GM12878 (cell line): ENCODE measurements around the gene CUTA. TPM values are rescaled to one million over a fixed set of nuclear protein-coding genes. Genes with fewer than 3 reads are reported as not detected.

ENCODE experiments used
- ATF7 ChIP-seq: fragments of 450-650 bp; IDR thresholded peaks from 2 replicates; pipeline ENCODE4 v1.6.1; 2016; ENCODE audit warnings: low read depth, mild to moderate bottlenecking
- HSF1 ChIP-seq: fragments of 150-350 bp; IDR thresholded peaks from 2 replicates; pipeline ENCODE4 v1.6.1; 2014; ENCODE audit warnings: mild to moderate bottlenecking, low read depth, low read length
- IRF3 ChIP-seq: fragments of 450-650 bp; IDR thresholded peaks from 2 replicates; pipeline ENCODE4 v1.6.1; 2014; ENCODE audit warnings: mild to moderate bottlenecking
- IRF5 ChIP-seq: fragments of 450-650 bp; IDR thresholded peaks from 2 replicates; pipeline ENCODE4 v1.6.1; 2017; ENCODE audit warnings: borderline replicate concordance
- JUND ChIP-seq: IDR thresholded peaks from 2 replicates; pipeline ENCODE4 v1.6.1; 2012; ENCODE audit warnings: low read depth, mild to moderate bottlenecking, low read length, improper control_type of control experiment, moderate library complexity
- MTA3 ChIP-seq: IDR thresholded peaks from 2 replicates; pipeline ENCODE4 v1.6.1; 2012; ENCODE audit warnings: low read length, inconsistent platforms, borderline replicate concordance
- MYB ChIP-seq: fragments of 150-350 bp; IDR thresholded peaks from 2 replicates; pipeline ENCODE4 v1.6.1; 2014; ENCODE audit warnings: mild to moderate bottlenecking, low read depth, low read length, borderline replicate concordance
- RCOR1 ChIP-seq: conservative IDR thresholded peaks from 2 replicates; pipeline ENCODE4 v1.6.1; 2012; ENCODE audit warnings: low read depth, low read length, improper control_type of control experiment
- RELA ChIP-seq: fragments of 450-650 bp; IDR thresholded peaks from 2 replicates; pipeline ENCODE4 v1.8.0; 2014; ENCODE audit warnings: borderline replicate concordance; ENCODE audit not compliant: partially characterized antibody
- STAT3 ChIP-seq: IDR thresholded peaks from 2 replicates; pipeline ENCODE4 v1.6.1; 2011; ENCODE audit warnings: low read depth, low read length, improper control_type of control experiment
- TBL1XR1 ChIP-seq: IDR thresholded peaks from 2 replicates; pipeline ENCODE4 v1.6.1; 2012; ENCODE audit warnings: low read depth, low read length, improper control_type of control experiment
- ZBTB4 ChIP-seq: fragments of 450-650 bp; formaldehyde crosslinking; IDR thresholded peaks from 2 replicates; pipeline ENCODE4 v1.4.0; 2022; ENCODE audit warnings: mild to moderate bottlenecking, moderate library complexity
- ZNF687 ChIP-seq: fragments of 450-650 bp; IDR thresholded peaks from 2 replicates; pipeline ENCODE4 v1.6.1; 2017; ENCODE audit warnings: mild to moderate bottlenecking, moderate library complexity
- polyA plus RNA-seq, 11 experiments: library from polyadenylated mRNA; depleted of rRNA in 4 of 11; unstranded in 6 of 11; stranded (reverse) in 5 of 11; fragments of >200 nt; fragmentation: Nextera tagmentation in 4 of 11; fragmentation: Illumina TruSeq in 1 of 11; extraction: Ambion mirVana in 4 of 11; extraction: Trizol in 1 of 11; gene quantifications; 1 replicate in 1 of 11; 2 replicates in 10 of 11; pipeline versions ENCODE4 v1.2.1 to v1.2.3, GENCODE V29; 2011 to 2016; ENCODE audit warnings: inconsistent platforms in 2 of 11, missing spikeins in 2 of 11, low read depth in 1 of 11
- total RNA-seq, 4 experiments: library from RNA; depleted of rRNA in 3 of 4; stranded (reverse); fragments of >200 nt in 3 of 4; fragmentation: Illumina TruSeq in 1 of 4; extraction: Trizol in 1 of 4; gene quantifications; 2 replicates each; pipeline versions ENCODE4 v1.2.1 to v1.2.3, GENCODE V29; 2013 to 2021

Gene CUTA
- total and polyA plus RNA-seq, 10 of the 15 experiments (the other 5 are each of a cell fraction or from before 2014, with no cell fraction given), result 102 to 293 (median 189) TPM

- peak; percentile 43; the same call in 1 of the 2 replicates for TF ChIP-seq ZNF687
- 0 out of 2 replicates have a peak, but pooled peaks have one; percentile 6 for TF ChIP-seq TBL1XR1
- TF ChIP-seq MTA3, result no peak
- peak; percentile 98 for TF ChIP-seq RELA
- peak; percentile 59 for TF ChIP-seq IRF3
- TF ChIP-seq IRF5, result no peak
- peak; percentile 78 for TF ChIP-seq ATF7
- 0 out of 2 replicates have a peak, but pooled peaks have one; percentile 30 for TF ChIP-seq RCOR1
- no peak for TF ChIP-seq ZBTB4
- TF ChIP-seq JUND, result no peak
- no peak for TF ChIP-seq MYB
- TF ChIP-seq STAT3, result no peak
- TF ChIP-seq HSF1, result no peak
Observed at GRCh38 chr6:33417903-33418689, at the start of gene CUTA (continued).
